WTC11 (cell line): ENCODE data around the gene ABHD1. TPM values are rescaled to one million over a fixed set of nuclear protein-coding genes. Genes with fewer than 3 reads are reported as not detected.

Experiments
- ATAC-seq: fragments of 200-7000 bp; cut with Tn5 transposase; 2 replicates; pipeline ENCODE4 v1.10.0; 2021; ENCODE audit warnings: mild to moderate bottlenecking, moderate library complexity
- CTCF ChIA-PET: fragments of 300-600 bp; sonication (Branson Sonifier 250); formaldehyde crosslinking; loops from one replicate; lab custom pipeline; 2021; ENCODE audit warnings: antibody characterized with exemption; lab: Charles Lee
- POLR2A ChIA-PET: fragments of 350-600 bp; sonication (Branson Sonifier 250); formaldehyde crosslinking; loops from one replicate; lab custom pipeline; 2021; ENCODE audit warnings: antibody characterized with exemption; lab: Charles Lee
- DNase-seq: peaks from one replicate; pipeline ENCODE4 v3.0.0; 2021; ENCODE audit warnings: low spot score
- H3K27ac Mint-ChIP-seq: 2 replicates; pipeline ENCODE4 v1.8.0; 2021; ENCODE audit warnings: mixed read lengths
- H3K27me3 Mint-ChIP-seq: 2 replicates; pipeline ENCODE4 v1.8.0; 2021; ENCODE audit warnings: low read depth, mild to moderate bottlenecking, moderate library complexity, mixed read lengths
- H3K36me3 Mint-ChIP-seq: 2 replicates; pipeline ENCODE4 v1.8.0; 2021; ENCODE audit warnings: mixed read lengths
- H3K4me1 Mint-ChIP-seq: 2 replicates; pipeline ENCODE4 v1.8.0; 2022; ENCODE audit warnings: mixed read lengths
- H3K4me3 Mint-ChIP-seq: 2 replicates; pipeline ENCODE4 v1.8.0; 2021; ENCODE audit warnings: mild to moderate bottlenecking, moderate library complexity, mixed read lengths
- H3K9me3 Mint-ChIP-seq: 2 replicates; pipeline ENCODE4 v1.8.0; 2021; ENCODE audit warnings: mixed read lengths
- ATF1 ChIP-seq: sonication (generic); formaldehyde crosslinking; IDR thresholded peaks from 2 replicates; pipeline ENCODE4 v1.8.1; 2023; ENCODE audit warnings: mild to moderate bottlenecking, moderate library complexity, missing genetic modification reagents
- CBFB ChIP-seq: sonication (generic); formaldehyde crosslinking; IDR thresholded peaks from 2 replicates; pipeline ENCODE4 v1.8.1; 2022; ENCODE audit warnings: mild to moderate bottlenecking, low read depth, missing genetic modification reagents
- E2F4 ChIP-seq: sonication (generic); formaldehyde crosslinking; IDR thresholded peaks from 2 replicates; pipeline ENCODE4 v1.8.1; 2022; ENCODE audit warnings: low read depth, mild to moderate bottlenecking, moderate library complexity, missing genetic modification reagents, borderline replicate concordance
- EMX1 ChIP-seq: fragments of 250-450 bp; sonication (Bioruptor Pico); IDR thresholded peaks from 2 replicates; pipeline ENCODE4 v1.8.0; 2021; ENCODE audit warnings: mild to moderate bottlenecking
- FOXP1 ChIP-seq: sonication (generic); formaldehyde crosslinking; IDR thresholded peaks from 2 replicates; pipeline ENCODE4 v1.8.0; 2022; ENCODE audit warnings: missing genetic modification reagents, mild to moderate bottlenecking, moderate library complexity, borderline replicate concordance
- MAX ChIP-seq: sonication (generic); formaldehyde crosslinking; IDR thresholded peaks from 2 replicates; pipeline ENCODE4 v1.8.0; 2022; ENCODE audit warnings: mild to moderate bottlenecking, missing genetic modification reagents
- MLX ChIP-seq: sonication (generic); formaldehyde crosslinking; IDR thresholded peaks from 2 replicates; pipeline ENCODE4 v1.8.1; 2023; ENCODE audit warnings: mild to moderate bottlenecking, missing genetic modification reagents, moderate library complexity
- NFATC4 ChIP-seq: fragments of 250-450 bp; sonication (Bioruptor Pico); IDR thresholded peaks from 2 replicates; pipeline ENCODE4 v1.9.0; 2021; ENCODE audit warnings: mild to moderate bottlenecking
- PRRX2 ChIP-seq: fragments of 250-450 bp; sonication (Bioruptor Pico); IDR thresholded peaks from 2 replicates; pipeline ENCODE4 v1.8.0; 2021; ENCODE audit warnings: mild to moderate bottlenecking
- SMAD4 ChIP-seq: sonication (generic); formaldehyde crosslinking; IDR thresholded peaks from 2 replicates; pipeline ENCODE4 v1.8.0; 2022; ENCODE audit warnings: mild to moderate bottlenecking, missing genetic modification reagents
- TEAD1 ChIP-seq: sonication (generic); formaldehyde crosslinking; IDR thresholded peaks from 2 replicates; pipeline ENCODE4 v1.8.0; 2022; ENCODE audit warnings: mild to moderate bottlenecking, missing genetic modification reagents
- ZNF416 ChIP-seq: fragments of 250-450 bp; sonication (Bioruptor Pico); IDR thresholded peaks from 2 replicates; pipeline ENCODE4 v1.9.0; 2021; ENCODE audit warnings: mild to moderate bottlenecking, inconsistent platforms
- ZNF671 ChIP-seq: fragments of 250-450 bp; sonication (Bioruptor Pico); IDR thresholded peaks from 2 replicates; pipeline ENCODE4 v1.8.0; 2021; ENCODE audit warnings: mild to moderate bottlenecking
- total RNA-seq: library from RNA; stranded (reverse); gene quantifications from 3 replicates; pipeline ENCODE4 v1.2.3, GENCODE V29; 2021
- TF ChIP-seq, protein P1 (sequence below): fragments of 200-600 bp; IDR thresholded peaks from 2 replicates; pipeline ENCODE4 v1.8.0; 2022; ENCODE audit warnings: antibody characterized with exemption
- TF ChIP-seq, protein P2 (sequence below): sonication (generic); formaldehyde crosslinking; IDR thresholded peaks from 2 replicates; pipeline ENCODE4 v1.8.1; 2023; ENCODE audit warnings: mild to moderate bottlenecking, missing genetic modification reagents
- TF ChIP-seq, protein P3 (sequence below): sonication (generic); formaldehyde crosslinking; IDR thresholded peaks from 2 replicates; pipeline ENCODE4 v1.8.1; 2022; ENCODE audit warnings: mild to moderate bottlenecking, missing genetic modification reagents, moderate library complexity, borderline replicate concordance
- TF ChIP-seq, protein P4 (sequence below): sonication (generic); formaldehyde crosslinking; IDR thresholded peaks from 2 replicates; pipeline ENCODE4 v1.8.1; 2022; ENCODE audit warnings: low read depth, missing genetic modification reagents, borderline replicate concordance
- TF ChIP-seq, protein P5 (sequence below): fragments of 250-450 bp; sonication (Bioruptor Pico); IDR thresholded peaks from 2 replicates; pipeline ENCODE4 v1.9.0; 2021; ENCODE audit warnings: mild to moderate bottlenecking, borderline replicate concordance

Gene ABHD1
- total RNA-seq, 1 experiment from 2014 or later: 0.31 TPM

GRCh38 chr2:27130396-27130795, 6.8 kb downstream of the ABHD1 start:
- Mint-ChIP-seq H3K27ac (no peak overlapping the region), H3K9me3 (no peaks in the 10 kb centered on the region), H3K27me3 (peaks cover 2% of the 10 kb centered on the region; the same call in 1 of the 2 replicates), H3K4me1 (peaks cover 14% of the 10 kb centered on the region)
- CTCF ChIA-PET: no interaction called here
- POLR2A ChIA-PET: no interaction called here
- TF ChIP-seq ZNF671 (CRISPR knock-in tag) (no peak), PRRX2 (CRISPR knock-in tag) (no peak), TEAD1 (CRISPR knock-in tag) (no peak), ZNF416 (no peak)
- TF ChIP-seq, protein P1, sequence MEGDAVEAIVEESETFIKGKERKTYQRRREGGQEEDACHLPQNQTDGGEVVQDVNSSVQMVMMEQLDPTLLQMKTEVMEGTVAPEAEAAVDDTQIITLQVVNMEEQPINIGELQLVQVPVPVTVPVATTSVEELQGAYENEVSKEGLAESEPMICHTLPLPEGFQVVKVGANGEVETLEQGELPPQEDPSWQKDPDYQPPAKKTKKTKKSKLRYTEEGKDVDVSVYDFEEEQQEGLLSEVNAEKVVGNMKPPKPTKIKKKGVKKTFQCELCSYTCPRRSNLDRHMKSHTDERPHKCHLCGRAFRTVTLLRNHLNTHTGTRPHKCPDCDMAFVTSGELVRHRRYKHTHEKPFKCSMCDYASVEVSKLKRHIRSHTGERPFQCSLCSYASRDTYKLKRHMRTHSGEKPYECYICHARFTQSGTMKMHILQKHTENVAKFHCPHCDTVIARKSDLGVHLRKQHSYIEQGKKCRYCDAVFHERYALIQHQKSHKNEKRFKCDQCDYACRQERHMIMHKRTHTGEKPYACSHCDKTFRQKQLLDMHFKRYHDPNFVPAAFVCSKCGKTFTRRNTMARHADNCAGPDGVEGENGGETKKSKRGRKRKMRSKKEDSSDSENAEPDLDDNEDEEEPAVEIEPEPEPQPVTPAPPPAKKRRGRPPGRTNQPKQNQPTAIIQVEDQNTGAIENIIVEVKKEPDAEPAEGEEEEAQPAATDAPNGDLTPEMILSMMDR: no peak
- TF ChIP-seq, all 79 proteins: peak for 0
- Mint-ChIP-seq H3K4me3 (no peak overlapping the region), H3K36me3 (peaks cover 21% of the 10 kb centered on the region)
- ATAC-seq (no peak), DNase-seq (no peak)

- no peak for ATAC-seq
- Mint-ChIP-seq H3K4me3 (no peak overlapping the region), H3K4me1 (peaks cover 14% of the 10 kb centered on the region), H3K27me3 (no peaks in the 10 kb centered on the region; the same call in 1 of the 2 replicates), H3K36me3 (peaks cover 21% of the 10 kb centered on the region), H3K9me3 (no peaks in the 10 kb centered on the region), H3K27ac (no peak overlapping the region)
- DNase-seq: no peak
- ChIA-PET POLR2A (no interaction called here), CTCF (interaction anchor here (0.8 to 1.2 kb wide), 2 partner anchors 39 to 44 kb away, joined by 3 read pairs; partner anchors contain the start of gene KHK)
- TF ChIP-seq, protein P2, sequence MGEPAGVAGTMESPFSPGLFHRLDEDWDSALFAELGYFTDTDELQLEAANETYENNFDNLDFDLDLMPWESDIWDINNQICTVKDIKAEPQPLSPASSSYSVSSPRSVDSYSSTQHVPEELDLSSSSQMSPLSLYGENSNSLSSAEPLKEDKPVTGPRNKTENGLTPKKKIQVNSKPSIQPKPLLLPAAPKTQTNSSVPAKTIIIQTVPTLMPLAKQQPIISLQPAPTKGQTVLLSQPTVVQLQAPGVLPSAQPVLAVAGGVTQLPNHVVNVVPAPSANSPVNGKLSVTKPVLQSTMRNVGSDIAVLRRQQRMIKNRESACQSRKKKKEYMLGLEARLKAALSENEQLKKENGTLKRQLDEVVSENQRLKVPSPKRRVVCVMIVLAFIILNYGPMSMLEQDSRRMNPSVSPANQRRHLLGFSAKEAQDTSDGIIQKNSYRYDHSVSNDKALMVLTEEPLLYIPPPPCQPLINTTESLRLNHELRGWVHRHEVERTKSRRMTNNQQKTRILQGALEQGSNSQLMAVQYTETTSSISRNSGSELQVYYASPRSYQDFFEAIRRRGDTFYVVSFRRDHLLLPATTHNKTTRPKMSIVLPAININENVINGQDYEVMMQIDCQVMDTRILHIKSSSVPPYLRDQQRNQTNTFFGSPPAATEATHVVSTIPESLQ (CRISPR knock-in tag): no peak
- TF ChIP-seq NFATC4 (no peak), MAX (CRISPR knock-in tag) (no peak), CBFB (CRISPR knock-in tag) (no peak), EMX1 (no peak), ATF1 (CRISPR knock-in tag) (no peak), MLX (CRISPR knock-in tag) (no peak), FOXP1 (CRISPR knock-in tag) (no peak)
Observed at GRCh38 chr2:27131429-27131828, 7.8 kb downstream of the ABHD1 start.

- peaks cover 14% of the 10 kb centered on the region for H3K4me1 Mint-ChIP-seq
- CTCF ChIA-PET: interaction anchor here (0.7 to 3.3 kb wide), 39 partner anchors 10 to 172 kb away, joined by 3 to 50 read pairs (median 5); partner anchors contain the start of genes ABHD1, ATRAID, CAD and CGREF1
- ATAC-seq (no peak), DNase-seq (no peak)
- peak overlapping the region; percentile 90 for H3K4me3 Mint-ChIP-seq
- H3K36me3 Mint-ChIP-seq: peaks cover 21% of the 10 kb centered on the region
- peaks cover 4% of the 10 kb centered on the region for H3K27me3 Mint-ChIP-seq
- no peaks in the 10 kb centered on the region for H3K9me3 Mint-ChIP-seq
- peak overlapping the region; percentile 41; the same call in 1 of the 2 replicates for H3K27ac Mint-ChIP-seq
- POLR2A ChIA-PET: interaction anchor here (0.6 to 1.7 kb wide), 12 partner anchors 9 to 362 kb away, joined by 3 to 9 read pairs (median 4); partner anchors contain the start of genes ABHD1, ATRAID, CAD and CGREF1
- TF ChIP-seq E2F4 (CRISPR knock-in tag): no peak
- TF ChIP-seq, protein P3, sequence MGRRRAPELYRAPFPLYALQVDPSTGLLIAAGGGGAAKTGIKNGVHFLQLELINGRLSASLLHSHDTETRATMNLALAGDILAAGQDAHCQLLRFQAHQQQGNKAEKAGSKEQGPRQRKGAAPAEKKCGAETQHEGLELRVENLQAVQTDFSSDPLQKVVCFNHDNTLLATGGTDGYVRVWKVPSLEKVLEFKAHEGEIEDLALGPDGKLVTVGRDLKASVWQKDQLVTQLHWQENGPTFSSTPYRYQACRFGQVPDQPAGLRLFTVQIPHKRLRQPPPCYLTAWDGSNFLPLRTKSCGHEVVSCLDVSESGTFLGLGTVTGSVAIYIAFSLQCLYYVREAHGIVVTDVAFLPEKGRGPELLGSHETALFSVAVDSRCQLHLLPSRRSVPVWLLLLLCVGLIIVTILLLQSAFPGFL (CRISPR knock-in tag): no peak
- TF ChIP-seq SMAD4 (CRISPR knock-in tag): no peak
- TF ChIP-seq, protein P4, sequence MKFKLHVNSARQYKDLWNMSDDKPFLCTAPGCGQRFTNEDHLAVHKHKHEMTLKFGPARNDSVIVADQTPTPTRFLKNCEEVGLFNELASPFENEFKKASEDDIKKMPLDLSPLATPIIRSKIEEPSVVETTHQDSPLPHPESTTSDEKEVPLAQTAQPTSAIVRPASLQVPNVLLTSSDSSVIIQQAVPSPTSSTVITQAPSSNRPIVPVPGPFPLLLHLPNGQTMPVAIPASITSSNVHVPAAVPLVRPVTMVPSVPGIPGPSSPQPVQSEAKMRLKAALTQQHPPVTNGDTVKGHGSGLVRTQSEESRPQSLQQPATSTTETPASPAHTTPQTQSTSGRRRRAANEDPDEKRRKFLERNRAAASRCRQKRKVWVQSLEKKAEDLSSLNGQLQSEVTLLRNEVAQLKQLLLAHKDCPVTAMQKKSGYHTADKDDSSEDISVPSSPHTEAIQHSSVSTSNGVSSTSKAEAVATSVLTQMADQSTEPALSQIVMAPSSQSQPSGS (CRISPR knock-in tag): no peak
- TF ChIP-seq, protein P5, sequence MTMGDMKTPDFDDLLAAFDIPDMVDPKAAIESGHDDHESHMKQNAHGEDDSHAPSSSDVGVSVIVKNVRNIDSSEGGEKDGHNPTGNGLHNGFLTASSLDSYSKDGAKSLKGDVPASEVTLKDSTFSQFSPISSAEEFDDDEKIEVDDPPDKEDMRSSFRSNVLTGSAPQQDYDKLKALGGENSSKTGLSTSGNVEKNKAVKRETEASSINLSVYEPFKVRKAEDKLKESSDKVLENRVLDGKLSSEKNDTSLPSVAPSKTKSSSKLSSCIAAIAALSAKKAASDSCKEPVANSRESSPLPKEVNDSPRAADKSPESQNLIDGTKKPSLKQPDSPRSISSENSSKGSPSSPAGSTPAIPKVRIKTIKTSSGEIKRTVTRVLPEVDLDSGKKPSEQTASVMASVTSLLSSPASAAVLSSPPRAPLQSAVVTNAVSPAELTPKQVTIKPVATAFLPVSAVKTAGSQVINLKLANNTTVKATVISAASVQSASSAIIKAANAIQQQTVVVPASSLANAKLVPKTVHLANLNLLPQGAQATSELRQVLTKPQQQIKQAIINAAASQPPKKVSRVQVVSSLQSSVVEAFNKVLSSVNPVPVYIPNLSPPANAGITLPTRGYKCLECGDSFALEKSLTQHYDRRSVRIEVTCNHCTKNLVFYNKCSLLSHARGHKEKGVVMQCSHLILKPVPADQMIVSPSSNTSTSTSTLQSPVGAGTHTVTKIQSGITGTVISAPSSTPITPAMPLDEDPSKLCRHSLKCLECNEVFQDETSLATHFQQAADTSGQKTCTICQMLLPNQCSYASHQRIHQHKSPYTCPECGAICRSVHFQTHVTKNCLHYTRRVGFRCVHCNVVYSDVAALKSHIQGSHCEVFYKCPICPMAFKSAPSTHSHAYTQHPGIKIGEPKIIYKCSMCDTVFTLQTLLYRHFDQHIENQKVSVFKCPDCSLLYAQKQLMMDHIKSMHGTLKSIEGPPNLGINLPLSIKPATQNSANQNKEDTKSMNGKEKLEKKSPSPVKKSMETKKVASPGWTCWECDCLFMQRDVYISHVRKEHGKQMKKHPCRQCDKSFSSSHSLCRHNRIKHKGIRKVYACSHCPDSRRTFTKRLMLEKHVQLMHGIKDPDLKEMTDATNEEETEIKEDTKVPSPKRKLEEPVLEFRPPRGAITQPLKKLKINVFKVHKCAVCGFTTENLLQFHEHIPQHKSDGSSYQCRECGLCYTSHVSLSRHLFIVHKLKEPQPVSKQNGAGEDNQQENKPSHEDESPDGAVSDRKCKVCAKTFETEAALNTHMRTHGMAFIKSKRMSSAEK (CRISPR knock-in tag): no peak
Observed at GRCh38 chr2:27133195-27133875, 9.7 kb downstream of the ABHD1 start.
